Smooth muscle cell (in vitro differentiated cells): ENCODE data around the gene MAP7. TPM values are rescaled to one million over a fixed set of nuclear protein-coding genes. Genes with fewer than 3 reads are reported as not detected.
A peak's percentile ranks its signal among the peaks of the same experiment; 100 is the strongest.

Experiments used
- DNase-seq: peaks from one replicate; lab custom pipeline; 2025; ENCODE audit not compliant: unreplicated experiment; lab: John Stamatoyannopoulos, UW
- H2AFZ ChIP-seq: fragments of 200-600 bp; sonication (generic); 2 replicates; pipeline ENCODE4 v1.6.0; 2016; ENCODE audit warnings: antibody characterized with exemption, low read depth, mild to moderate bottlenecking
- H3F3A ChIP-seq: fragments of 200-600 bp; sonication (generic); 2 replicates; pipeline ENCODE4 v1.6.0; 2017; ENCODE audit warnings: antibody characterized with exemption, low read depth
- H3K27ac ChIP-seq: fragments of 200-600 bp; sonication (generic); 2 replicates; pipeline ENCODE4 v1.5.1; 2016; ENCODE audit warnings: low read depth, mild to moderate bottlenecking
- H3K27me3 ChIP-seq: fragments of 200-600 bp; sonication (generic); 2 replicates; pipeline ENCODE4 v1.6.1; 2016; ENCODE audit warnings: low read depth, mild to moderate bottlenecking
- H3K36me3 ChIP-seq: fragments of 200-600 bp; sonication (generic); 2 replicates; pipeline ENCODE4 v1.5.1; 2016; ENCODE audit warnings: low read depth
- H3K4me1 ChIP-seq: fragments of 200-600 bp; sonication (generic); 2 replicates; pipeline ENCODE4 v1.5.1; 2016; ENCODE audit warnings: low read depth
- H3K4me2 ChIP-seq: fragments of 200-600 bp; sonication (generic); 2 replicates; pipeline ENCODE4 v1.6.0; 2016; ENCODE audit warnings: mild to moderate bottlenecking
- H3K4me3 ChIP-seq: fragments of 200-600 bp; sonication (generic); 2 replicates; pipeline ENCODE4 v1.5.1; 2016; ENCODE audit warnings: mild to moderate bottlenecking
- H3K79me2 ChIP-seq: fragments of 200-600 bp; sonication (generic); 2 replicates; pipeline ENCODE4 v1.6.0; 2016; ENCODE audit warnings: low read depth, mild to moderate bottlenecking
- H3K9ac ChIP-seq: fragments of 200-600 bp; sonication (generic); 2 replicates; pipeline ENCODE4 v1.6.0; 2016; ENCODE audit warnings: low read depth
- H3K9me3 ChIP-seq: fragments of 200-600 bp; sonication (generic); replicated peaks from 2 replicates; pipeline ENCODE4 v1.5.1; 2016; ENCODE audit warnings: low read depth
- H4K20me1 ChIP-seq: fragments of 200-600 bp; sonication (generic); 2 replicates; pipeline ENCODE4 v1.6.0; 2016; ENCODE audit warnings: low read depth
- WGBS: methylation state at CpG from one replicate; pipeline ENCODE4 v1.1.7; 2016; ENCODE audit warnings: low lambda C conversion rate; 5-methylcytosine and 5-hydroxymethylcytosine counted together
- polyA plus RNA-seq: library from polyadenylated mRNA; unstranded; fragments of >200 nt; fragmentation: Nextera tagmentation; extraction: Ambion mirVana; gene quantifications from 2 replicates; pipeline ENCODE4 v1.2.1, GENCODE V29; 2016
- total RNA-seq: library from RNA; depleted of rRNA; stranded (reverse); fragments of >200 nt; gene quantifications from 2 replicates; pipeline ENCODE4 v1.2.3, GENCODE V29; 2014
- TF ChIP-seq, protein P1 (sequence below): fragments of 200-600 bp; sonication (generic); IDR thresholded peaks from 2 replicates; pipeline ENCODE4 v1.5.1; 2017; ENCODE audit warnings: borderline replicate concordance, mild to moderate bottlenecking, antibody characterized with exemption; ENCODE audit not compliant: insufficient read depth, poor library complexity, severe bottlenecking

MAP7 gene
- total and polyA plus RNA-seq, 2 experiments from 2014 or later: 1.6 to 8.2 TPM

- no peak for DNase-seq
- TF ChIP-seq, protein P1, sequence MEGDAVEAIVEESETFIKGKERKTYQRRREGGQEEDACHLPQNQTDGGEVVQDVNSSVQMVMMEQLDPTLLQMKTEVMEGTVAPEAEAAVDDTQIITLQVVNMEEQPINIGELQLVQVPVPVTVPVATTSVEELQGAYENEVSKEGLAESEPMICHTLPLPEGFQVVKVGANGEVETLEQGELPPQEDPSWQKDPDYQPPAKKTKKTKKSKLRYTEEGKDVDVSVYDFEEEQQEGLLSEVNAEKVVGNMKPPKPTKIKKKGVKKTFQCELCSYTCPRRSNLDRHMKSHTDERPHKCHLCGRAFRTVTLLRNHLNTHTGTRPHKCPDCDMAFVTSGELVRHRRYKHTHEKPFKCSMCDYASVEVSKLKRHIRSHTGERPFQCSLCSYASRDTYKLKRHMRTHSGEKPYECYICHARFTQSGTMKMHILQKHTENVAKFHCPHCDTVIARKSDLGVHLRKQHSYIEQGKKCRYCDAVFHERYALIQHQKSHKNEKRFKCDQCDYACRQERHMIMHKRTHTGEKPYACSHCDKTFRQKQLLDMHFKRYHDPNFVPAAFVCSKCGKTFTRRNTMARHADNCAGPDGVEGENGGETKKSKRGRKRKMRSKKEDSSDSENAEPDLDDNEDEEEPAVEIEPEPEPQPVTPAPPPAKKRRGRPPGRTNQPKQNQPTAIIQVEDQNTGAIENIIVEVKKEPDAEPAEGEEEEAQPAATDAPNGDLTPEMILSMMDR: no peak
- whole genome bisulfite sequencing: 96% methylated on average over 8 of the region's 8 CpGs
- Histone ChIP-seq H3K27ac (no peak overlapping the region), H3K27me3 (no peaks in the 10 kb centered on the region), H3K4me2 (no peak overlapping the region), H3F3A (no peaks in the 10 kb centered on the region), H4K20me1 (no peaks in the 10 kb centered on the region), H3K9me3 (no peaks in the 10 kb centered on the region), H3K9ac (no peak overlapping the region), H3K36me3 (no peaks in the 10 kb centered on the region), H3K4me3 (no peak overlapping the region), H3K79me2 (no peaks in the 10 kb centered on the region), H3K4me1 (no peaks in the 10 kb centered on the region), H2AFZ (no peak overlapping the region)
Observed at GRCh38 chr6:136330634-136331033, 219.6 kb downstream of the MAP7 start.

GRCh38 chr6:136326038-136326553 lies 224.1 kb downstream of the MAP7 start:
- no peak overlapping the region for H3K27ac ChIP-seq
- no peaks in the 10 kb centered on the region for H3K27me3 ChIP-seq
- H3F3A ChIP-seq: peaks cover 4% of the 10 kb centered on the region
- H3K79me2 ChIP-seq: no peaks in the 10 kb centered on the region
- H3K36me3 ChIP-seq: no peaks in the 10 kb centered on the region
- no peak overlapping the region for H3K4me3 ChIP-seq
- H3K9ac ChIP-seq: no peak overlapping the region
- no peak overlapping the region for H2AFZ ChIP-seq
- H3K4me2 ChIP-seq: no peak overlapping the region
- 63% methylated on average over 8 of the region's 8 CpGs for WGBS
- TF ChIP-seq, protein P1: no peak
- DNase-seq: no peak
- H4K20me1 ChIP-seq: no peaks in the 10 kb centered on the region
- peaks cover 7% of the 10 kb centered on the region for H3K4me1 ChIP-seq
- no peaks in the 10 kb centered on the region for H3K9me3 ChIP-seq

DNA sequence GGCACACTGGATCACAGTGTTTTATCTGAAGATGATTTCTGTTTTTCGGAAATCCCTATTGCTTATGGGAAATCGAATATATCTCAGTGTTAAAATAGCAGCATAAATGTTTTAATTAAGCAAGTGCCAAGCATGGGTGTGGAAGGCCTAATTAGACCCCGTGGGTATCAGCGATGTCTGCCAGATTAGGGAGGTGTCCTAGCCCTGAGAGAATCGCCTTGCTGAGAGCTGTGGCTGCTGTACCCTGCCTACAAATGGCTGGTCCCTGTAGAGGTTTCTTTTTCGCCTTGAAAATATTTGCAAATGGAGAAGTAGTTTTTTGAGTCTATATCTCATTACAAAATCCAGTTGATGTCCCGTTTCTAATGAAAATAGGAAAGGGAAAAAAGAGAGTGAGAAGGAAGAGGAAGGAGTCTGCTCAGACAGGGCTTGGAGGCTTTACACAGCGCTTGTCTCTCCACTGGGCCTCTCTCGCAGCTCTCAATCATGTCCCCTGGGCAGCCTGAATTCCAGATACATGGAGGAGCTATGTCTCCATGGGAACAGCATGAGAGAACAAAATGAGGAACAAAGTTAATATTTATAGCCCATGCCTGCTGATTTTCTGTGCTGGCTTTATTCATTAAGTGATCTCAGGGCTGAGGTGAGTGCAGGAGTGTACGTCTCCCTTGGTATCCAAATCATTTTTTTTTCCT lies 225.4 kb downstream of the MAP7 start:
- Histone ChIP-seq H3K27ac (no peak overlapping the region), H4K20me1 (no peaks in the 10 kb centered on the region), H3K9me3 (no peaks in the 10 kb centered on the region), H3F3A (peaks cover 4% of the 10 kb centered on the region), H3K27me3 (no peaks in the 10 kb centered on the region), H3K4me2 (no peak overlapping the region), H2AFZ (peak overlapping the region; percentile 65), H3K79me2 (no peaks in the 10 kb centered on the region), H3K4me1 (peaks cover 7% of the 10 kb centered on the region), H3K36me3 (no peaks in the 10 kb centered on the region), H3K4me3 (no peak overlapping the region), H3K9ac (no peak overlapping the region)
- no peak for DNase-seq
- TF ChIP-seq, protein P1: no peak
- 82% methylated on average over 10 of the region's 10 CpGs for WGBS
